HFF-Myc (cell line): ENCODE data around the gene SLC11A1.

Source experiments
- DNase-seq: peaks from one replicate; pipeline ENCODE4 v3.0.0-alpha.2; 2011; ENCODE audit warnings: low read depth; ENCODE audit errors: extremely low read depth
- H3K4me3 ChIP-seq: replicated peaks from 2 replicates; pipeline ENCODE4 v1.5.1; 2011; ENCODE audit warnings: low read depth, mild to moderate bottlenecking, control low read depth, low read length
- TF ChIP-seq, protein P1 (sequence below): IDR thresholded peaks from 2 replicates; pipeline ENCODE4 v1.5.1; 2012; ENCODE audit warnings: mild to moderate bottlenecking, low read depth, low read length, control low read depth; ENCODE audit errors: missing control alignments

Gene SLC11A1

DNA sequence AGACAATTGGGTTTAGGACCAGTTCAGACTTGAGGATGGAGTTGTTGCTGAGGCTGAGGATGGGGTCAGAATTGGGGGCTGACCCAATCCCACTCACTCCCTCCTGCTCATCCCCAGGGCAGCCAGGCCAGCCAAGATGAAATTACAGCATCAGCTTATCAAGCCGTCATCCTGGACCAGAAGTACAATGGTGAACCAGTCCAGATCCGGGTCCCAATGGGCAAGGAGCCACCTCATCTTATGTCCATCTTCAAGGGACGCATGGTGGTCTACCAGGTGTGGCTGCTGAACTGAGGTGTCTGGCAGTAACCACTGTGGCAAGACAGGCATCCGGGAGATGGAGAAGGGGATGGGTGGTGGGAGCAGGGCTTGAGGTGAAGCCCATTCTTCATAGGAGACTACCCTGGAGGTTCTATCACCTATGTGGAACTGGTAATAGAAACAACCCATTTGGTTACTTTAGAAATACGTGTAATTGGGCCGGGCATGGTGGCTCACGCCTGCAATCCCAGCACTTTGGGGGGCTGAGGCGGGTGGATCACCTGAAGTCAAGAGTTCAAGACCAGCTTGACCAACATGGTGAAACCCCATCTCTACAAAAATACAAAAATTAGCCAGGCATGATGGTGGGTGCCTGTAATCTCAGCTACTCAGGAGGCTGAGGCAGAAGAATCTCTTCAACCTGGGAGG lies 50.7 kb downstream of the SLC11A1 start:
- H3K4me3 ChIP-seq: no peak overlapping the region
- DNase-seq: no peak
- TF ChIP-seq, protein P1, sequence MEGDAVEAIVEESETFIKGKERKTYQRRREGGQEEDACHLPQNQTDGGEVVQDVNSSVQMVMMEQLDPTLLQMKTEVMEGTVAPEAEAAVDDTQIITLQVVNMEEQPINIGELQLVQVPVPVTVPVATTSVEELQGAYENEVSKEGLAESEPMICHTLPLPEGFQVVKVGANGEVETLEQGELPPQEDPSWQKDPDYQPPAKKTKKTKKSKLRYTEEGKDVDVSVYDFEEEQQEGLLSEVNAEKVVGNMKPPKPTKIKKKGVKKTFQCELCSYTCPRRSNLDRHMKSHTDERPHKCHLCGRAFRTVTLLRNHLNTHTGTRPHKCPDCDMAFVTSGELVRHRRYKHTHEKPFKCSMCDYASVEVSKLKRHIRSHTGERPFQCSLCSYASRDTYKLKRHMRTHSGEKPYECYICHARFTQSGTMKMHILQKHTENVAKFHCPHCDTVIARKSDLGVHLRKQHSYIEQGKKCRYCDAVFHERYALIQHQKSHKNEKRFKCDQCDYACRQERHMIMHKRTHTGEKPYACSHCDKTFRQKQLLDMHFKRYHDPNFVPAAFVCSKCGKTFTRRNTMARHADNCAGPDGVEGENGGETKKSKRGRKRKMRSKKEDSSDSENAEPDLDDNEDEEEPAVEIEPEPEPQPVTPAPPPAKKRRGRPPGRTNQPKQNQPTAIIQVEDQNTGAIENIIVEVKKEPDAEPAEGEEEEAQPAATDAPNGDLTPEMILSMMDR: no peak

DNA sequence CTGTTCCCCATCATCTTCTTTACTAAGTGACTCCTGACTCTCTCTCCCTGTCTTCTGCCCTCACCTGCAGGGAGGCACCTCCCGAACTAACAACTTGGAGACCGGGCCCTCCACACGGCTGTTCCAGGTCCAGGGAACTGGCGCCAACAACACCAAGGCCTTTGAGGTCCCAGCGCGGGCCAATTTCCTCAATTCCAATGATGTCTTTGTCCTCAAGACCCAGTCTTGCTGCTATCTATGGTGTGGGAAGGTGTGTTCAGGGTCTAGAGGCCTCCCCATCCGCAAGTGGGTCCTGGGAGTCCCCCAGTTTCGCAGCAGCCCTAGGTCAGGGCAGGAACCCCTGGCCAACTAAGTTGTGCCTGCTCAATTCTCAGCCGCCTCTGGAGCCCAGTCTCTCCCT lies 52.4 kb downstream of the SLC11A1 start:
- no peak overlapping the region for H3K4me3 ChIP-seq
- TF ChIP-seq, protein P1: no peak
- no peak for DNase-seq

- no peak overlapping the region for H3K4me3 ChIP-seq
- TF ChIP-seq, protein P1: no peak
- DNase-seq: no peak
These were observed 53.2 kb downstream of the SLC11A1 start for GRCh38 chr2:218435003-218435982.

DNA sequence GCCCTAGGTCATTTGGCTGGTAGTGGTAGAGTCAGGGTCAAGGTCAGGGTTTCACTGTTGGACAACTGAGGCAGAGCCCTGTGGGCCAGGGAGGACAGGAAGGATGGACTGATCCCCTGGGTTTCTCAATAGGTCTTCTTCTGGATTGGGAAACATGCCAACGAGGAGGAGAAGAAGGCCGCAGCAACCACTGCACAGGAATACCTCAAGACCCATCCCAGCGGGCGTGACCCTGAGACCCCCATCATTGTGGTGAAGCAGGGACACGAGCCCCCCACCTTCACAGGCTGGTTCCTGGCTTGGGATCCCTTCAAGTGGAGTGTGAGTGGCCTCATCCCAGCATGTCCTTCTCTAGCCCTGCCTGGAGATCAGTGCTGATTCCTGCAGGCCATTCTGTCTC lies 54.9 kb downstream of the SLC11A1 start:
- H3K4me3 ChIP-seq: no peak overlapping the region
- no peak for DNase-seq
- TF ChIP-seq, protein P1: no peak

DNA sequence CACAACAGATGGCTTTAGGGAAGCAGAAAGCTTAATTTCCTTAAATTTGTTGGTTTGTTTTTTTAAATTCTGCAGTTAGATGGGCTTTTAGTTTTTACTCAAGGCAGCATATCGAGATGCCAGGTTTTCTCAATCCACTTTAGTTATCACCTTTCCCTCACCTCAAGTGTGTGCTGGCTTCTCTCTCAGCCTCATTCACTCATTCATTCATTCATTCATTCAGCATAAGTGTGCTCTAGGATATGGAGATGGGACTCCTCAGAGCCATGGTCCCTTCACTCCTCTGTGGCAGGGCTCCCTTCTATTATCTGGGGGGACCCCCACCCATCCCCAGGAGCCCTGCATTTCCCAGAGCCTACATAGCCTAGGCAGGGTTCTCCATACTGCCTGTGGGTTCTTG lies 55.9 kb downstream of the SLC11A1 start:
- DNase-seq: no peak
- H3K4me3 ChIP-seq: no peak overlapping the region
- TF ChIP-seq, protein P1: no peak

- TF ChIP-seq, protein P1: no peak
These were observed 56.5 kb downstream of the SLC11A1 start for GRCh38 chr2:218438596-218438995.

More at GRCh38 chr2:218438596-218438995, 56.5 kb downstream of the SLC11A1 start:
- H3K4me3 ChIP-seq: no peak overlapping the region
- DNase-seq: no peak
